IPS-NIHi11 (cell line): ENCODE data around the gene RIPK4.
"Not testable (repeated sequence)": the region's sequence is repeated elsewhere in the genome, so short reads cannot be mapped to it uniquely, and the experiment has no call there.

Source experiments
- DNase-seq: peaks from one replicate; pipeline ENCODE4 v3.0.0; 2012; ENCODE audit warnings: mixed read lengths, low spot score

Gene RIPK4

GRCh38 chr21:41794600-41794999 lies 27.7 kb upstream of the RIPK4 start:
- no peak for DNase-seq

GRCh38 chr21:41792711-41793110 lies 25.9 kb upstream of the RIPK4 start:
- DNase-seq = no peak

DNA sequence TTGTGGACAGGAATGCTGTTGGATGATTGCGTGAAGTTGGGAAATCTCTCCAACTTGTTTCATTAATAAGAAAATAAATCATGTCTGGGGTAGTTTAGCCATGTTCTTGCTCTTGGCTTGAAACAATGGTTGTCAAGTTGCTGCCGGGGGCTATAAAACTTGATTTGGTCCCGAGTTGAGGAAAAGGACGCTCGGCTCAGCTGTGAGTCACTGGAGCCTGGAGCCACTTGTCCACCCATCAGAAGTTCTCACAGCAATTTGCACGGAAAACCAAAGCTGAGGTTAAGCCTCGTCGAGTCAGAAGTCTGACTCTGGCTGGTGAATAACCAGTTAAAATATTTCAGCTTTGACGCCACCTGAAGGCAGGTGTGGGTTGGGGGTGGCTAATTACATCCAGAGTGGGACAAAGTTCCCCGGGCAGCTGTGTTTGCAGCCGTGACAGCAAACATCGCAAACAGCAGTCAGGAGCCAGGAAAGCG lies 19.7 kb upstream of the RIPK4 start:
- DNase-seq = no peak

DNA sequence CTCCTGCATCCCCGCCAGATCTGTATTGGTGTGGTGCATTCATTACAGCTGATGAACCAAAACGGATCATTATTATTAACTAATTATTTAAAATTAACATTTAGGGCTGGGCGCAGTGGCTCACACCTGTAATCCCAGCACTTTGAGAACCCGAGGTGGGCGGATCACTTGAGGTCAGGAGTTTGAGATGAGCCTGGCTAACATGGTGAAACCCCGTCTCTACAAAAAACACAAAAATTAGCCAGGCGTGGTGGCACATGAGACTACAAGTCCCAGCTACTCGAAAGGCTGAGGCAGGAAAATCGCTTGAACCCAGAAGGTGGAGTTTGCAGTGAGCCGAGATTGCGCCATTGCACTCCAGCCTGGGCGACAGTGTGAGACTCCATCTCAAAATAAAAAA lies 18.4 kb upstream of the RIPK4 start:
- DNase-seq = not testable (repeated sequence)

DNA sequence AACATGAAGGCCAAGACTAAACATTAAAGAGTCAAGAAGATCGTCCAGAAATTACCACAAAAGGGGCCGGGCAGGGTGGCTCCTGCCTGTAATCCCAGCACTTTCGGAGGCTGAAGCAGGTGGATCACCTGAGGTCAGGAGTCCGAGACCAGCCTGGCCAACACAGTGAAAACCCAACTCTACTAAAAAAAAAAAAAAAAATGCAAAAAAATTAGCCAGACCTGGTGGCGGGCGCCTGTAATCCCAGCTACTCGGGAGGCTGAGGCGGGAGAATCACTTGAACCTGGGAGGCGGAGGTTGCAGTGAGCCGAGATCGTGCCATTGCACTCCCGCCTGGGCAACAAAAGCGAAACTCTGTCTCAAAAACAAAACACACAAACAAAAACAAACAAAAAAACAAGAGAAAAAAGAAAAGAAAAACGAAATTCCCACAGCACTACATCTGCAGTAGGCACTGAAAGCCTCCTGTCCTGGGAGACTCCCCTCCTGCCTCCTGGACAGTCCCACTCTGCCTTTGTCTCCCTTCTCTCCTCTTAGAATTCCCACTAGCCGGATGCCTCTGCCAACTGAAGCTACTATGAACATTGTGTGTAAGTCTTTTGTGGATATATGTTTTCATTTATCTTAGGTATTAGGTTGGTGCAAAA lies 17.7 kb upstream of the RIPK4 start:
- no peak for DNase-seq

- DNase-seq = no peak
Measured at GRCh38 chr21:41783476-41784180, 16.8 kb upstream of the RIPK4 start.

GRCh38 chr21:41781050-41781410 lies 14.2 kb upstream of the RIPK4 start:
- no peak for DNase-seq

DNA sequence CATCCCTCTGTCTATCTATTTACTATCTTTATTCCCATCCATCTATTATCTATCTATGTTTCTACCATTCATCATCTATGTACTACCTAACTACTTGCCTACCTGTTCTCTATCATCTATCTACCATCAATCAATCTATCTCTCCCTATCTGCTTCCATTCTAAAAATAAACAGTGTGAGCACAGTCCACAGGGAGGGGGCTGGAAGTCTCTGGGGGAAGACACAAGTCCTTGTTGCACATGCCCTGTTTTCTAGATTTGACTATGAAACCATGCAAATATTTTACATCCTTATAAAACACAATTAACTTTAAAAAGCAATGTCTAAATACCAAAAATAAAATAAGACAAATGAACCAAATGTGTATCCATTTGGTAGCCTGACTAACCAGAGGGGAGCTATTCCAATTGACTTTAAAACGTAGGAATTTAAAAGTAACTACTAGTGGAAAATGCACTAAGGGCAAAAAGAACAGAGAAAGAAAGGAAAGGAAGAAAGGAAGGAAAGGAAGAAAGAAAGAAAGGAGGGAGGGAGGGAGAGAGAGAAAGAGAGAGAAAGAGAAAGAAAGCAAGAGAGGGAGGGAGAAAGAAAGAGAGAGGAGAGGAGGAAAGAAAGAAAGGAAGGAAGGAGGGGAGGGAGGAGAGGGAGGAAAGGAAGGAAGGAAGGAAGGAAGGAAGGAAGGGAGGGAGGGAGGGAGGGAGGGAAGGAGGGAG lies 13.6 kb upstream of the RIPK4 start:
- no peak for DNase-seq

DNA sequence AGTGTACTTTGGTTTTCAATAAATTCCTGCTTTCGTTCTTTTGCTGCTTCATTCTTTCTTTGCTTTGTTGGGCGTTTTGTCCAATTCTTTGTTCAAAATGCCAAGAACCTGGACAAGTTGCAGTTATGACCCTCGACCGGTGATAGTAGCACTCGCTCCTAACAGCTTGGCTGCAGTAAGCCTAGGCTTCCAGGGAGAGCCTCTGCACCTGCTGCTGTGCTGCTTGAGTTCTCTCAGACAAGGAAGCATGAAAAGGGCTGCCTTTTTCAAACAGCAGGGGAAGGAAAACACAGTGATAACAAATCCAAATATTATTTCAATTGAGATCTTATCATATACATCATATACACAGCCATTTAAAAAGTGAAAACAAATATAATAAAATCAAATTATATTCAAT lies 12.8 kb upstream of the RIPK4 start:
- no peak for DNase-seq

DNA sequence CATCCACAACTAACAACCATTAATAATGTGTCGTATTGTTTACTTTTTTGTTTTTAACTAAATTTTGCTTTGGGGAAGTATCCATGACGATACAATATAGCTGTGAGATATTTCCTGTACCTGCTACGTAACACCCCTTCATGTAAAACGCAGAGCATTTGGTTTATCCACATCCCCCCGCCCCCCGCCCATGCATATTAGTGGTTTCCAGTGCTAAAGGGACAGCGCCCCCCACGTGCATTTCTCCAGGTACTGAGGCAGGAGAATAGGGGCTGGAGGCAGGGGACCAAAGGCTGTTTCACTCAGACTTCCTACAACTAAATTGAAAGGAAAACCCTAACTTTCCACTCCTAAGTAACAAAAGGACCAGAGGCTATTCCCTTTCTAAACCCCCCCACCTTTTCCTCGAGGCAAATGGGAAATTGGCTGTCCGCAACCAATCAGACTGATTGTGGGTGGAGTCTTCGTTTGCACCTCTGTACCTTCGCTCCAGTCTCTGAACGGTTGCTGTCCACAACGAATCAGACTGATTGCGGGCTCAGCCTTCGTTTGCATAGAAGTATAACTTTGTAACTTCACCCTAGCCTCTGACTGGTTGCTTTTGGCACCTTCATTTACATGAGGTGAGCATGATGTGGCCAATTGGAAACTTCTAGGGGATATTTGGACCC lies 12.2 kb upstream of the RIPK4 start:
- DNase-seq = no peak

- DNase-seq = peak; percentile 81
Measured at GRCh38 chr21:41777951-41778815, 11.3 kb upstream of the RIPK4 start.

DNA sequence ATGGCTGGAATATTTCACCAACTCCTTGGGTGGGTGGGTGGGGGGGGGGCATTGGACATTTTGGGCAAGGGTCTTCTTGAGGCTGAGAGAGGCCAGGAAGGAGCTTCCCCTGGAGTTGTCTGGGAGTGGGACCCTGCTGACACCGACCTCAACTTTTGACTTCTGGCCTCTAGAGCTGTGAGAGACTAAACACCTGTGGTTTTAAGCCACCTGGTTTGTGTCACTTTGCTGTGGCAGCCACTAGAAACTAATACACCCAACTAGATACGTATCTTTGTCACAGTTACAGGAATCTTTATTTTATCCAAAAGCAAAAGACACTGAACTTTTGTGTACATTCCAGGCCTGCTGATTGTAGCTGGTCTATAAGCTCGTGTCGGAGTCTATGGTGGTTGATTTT lies 9.9 kb upstream of the RIPK4 start:
- no peak for DNase-seq

GRCh38 chr21:41775149-41775472 lies 8.3 kb upstream of the RIPK4 start:
- no peak for DNase-seq

GRCh38 chr21:41774467-41775148 lies 7.8 kb upstream of the RIPK4 start:
- no peak for DNase-seq

DNA sequence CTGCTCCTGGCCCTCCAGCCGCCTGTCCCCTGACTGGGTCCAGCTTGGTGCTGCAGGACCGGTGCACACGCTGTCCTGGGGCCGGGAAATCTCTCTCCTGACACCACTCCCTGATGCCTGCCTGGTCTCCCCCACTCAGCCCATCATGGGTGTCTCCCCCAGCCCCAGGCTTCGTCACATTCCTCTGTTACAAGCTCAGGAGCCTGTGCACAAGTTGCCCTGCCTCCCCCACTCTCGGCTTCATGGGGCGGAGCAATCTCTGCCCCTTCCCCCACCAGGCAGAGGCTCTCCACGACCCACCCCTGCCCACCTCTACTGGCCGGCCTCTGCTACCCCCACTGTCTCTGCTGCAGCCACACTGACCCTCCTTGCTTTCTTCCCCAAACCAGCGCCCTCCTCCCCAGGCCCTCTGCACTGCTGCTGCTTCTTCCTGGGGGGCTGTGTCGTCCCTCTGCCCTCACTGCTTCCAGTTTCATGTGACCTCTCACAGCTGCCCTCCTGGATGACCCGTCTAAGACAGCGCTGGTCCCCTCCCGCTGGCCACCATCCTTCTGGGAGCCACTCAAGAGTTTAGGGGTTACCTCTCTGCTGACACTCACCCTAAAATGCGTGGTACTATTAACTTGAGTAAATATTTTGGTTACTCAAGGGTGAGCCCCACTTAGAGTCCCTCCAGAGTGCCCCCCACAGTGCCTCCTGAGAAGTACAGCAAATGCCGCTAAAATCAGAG lies 5.7 kb upstream of the RIPK4 start:
- DNase-seq = no peak

- no peak for DNase-seq
Measured at GRCh38 chr21:41771625-41771945, 4.7 kb upstream of the RIPK4 start.

DNA sequence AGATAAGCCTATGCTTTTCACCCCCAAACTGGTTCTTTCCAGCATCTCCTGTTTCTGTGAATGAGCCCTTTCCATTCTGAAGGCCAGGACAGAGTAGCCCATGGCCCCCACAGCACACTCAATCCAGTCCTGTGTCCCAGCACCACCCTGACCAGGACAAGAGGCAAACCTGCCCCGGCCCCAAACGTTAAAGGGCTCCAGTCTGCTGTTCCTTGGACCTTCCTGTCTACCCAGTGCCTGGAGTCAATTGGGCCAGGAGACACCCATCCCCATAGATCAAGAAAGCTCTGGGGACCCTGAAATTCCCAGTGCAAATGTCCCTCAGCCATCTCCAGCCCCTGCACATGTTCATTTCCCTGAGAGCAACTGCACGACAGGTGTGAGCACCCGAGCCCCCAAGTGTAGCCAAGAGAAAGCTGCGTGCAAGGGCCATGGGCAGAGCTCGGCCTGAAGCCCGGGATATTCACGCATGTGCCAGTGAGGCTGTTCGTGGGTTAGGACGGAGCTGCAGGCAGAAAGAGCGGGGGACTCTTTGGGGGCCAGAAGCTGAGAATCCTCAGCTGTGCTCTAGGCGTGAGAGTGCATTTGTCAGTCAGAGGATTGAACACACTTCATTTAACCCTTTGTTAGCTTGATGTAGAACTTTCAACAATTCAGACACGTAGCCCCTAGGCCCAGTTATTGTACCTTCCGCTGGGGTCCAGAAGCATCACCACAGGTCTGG lies 4.2 kb upstream of the RIPK4 start:
- no peak for DNase-seq

DNA sequence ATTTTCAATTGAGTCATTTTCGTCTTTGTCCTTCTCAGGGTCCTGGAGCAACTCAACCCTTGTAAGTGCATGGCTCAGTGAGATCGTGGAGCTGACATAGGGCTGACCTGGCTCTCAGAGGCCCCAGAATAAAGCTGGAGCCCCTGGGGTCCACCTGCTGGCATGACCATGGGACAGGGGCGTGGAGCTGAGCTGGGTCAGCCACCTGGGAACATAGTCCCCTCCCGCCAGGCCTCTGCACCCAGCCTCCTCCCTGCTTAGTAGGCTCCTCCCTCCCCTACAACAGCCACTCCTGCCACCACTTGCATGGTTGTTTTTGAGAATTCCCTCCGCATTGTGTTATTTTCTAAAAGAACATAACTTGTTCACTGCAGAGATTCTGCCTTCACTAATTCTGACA lies 3.1 kb upstream of the RIPK4 start:
- DNase-seq = no peak

GRCh38 chr21:41769521-41769920 lies 2.7 kb upstream of the RIPK4 start:
- DNase-seq = no peak

GRCh38 chr21:41769111-41769510 lies 2.3 kb upstream of the RIPK4 start:
- DNase-seq = no peak
